Heart left ventricle (tissue), 13 donors: ENCODE data around the gene PRKAG2.

Source experiments
- CTCF ChIP-seq, 12 donors: fragments of 200-600 bp; sonication (generic) in 4 of 12; IDR thresholded peaks; one replicate each; pipeline versions ENCODE4 v1.5.0 to v1.8.0; 2018 to 2022; ENCODE audit warnings: antibody characterized with exemption in 12 of 12, mild to moderate bottlenecking in 5 of 12
- POLR2A ChIP-seq, 2 donors: fragments of 450-650 bp; IDR thresholded peaks; one replicate each; pipeline ENCODE4 v1.6.1; 2017; ENCODE audit warnings: antibody characterized with exemption in 2 of 2, mild to moderate bottlenecking in 2 of 2, moderate library complexity in 2 of 2
- donor health status: ischemic (EF 13 %, LVEDD 7.1; RV severe dilation, severe dysfunction).
- donor health status: DM: no; HTN: yes; CAD: no.
- donor health status: DM: no; HTN: no; CAD: no.
- donor health status: ischemic (EF 25% LVEDD 6.9; RV normal size, moderate dysfunction).
- donor health status: ischemic (EF 25% LVEDD 5.7; RV mildly dilated, moderate dysfunction).
- donor health status: ischemic (EF 35%, LVEDD 5.7; RV mildly dilated, moderate dysfunction).
- donor health status: nonischemic (EF 11% LVEDD 7.7; RV severe dilation, severe dysfunction).
- donor health status: DM: yes; HTN: yes; CAD: no.
- donor health status: PGD.
- donor health status: ischemic (EF 29% LVEDD 5.4; RV normal size, mild dysfunction).
- donor health status: nonischemic (EF 23%, LVEDD 6.1; RV moderate dilation, normal function).

GRCh38 chr7:151891182-151891581, 14.3 kb upstream of the PRKAG2 start:
- no peak for TF ChIP-seq CTCF (IDR thresholded peaks at IDR 0.05)
- no peak for TF ChIP-seq POLR2A (IDR thresholded peaks at IDR 0.05)
